Mesendoderm (in vitro differentiated cells): ENCODE results near the gene NEUROD2.
A peak's percentile ranks its signal among the peaks of the same experiment; 100 is the strongest.

Source experiments
- DNase-seq: peaks from one replicate; pipeline ENCODE4 v3.0.0; 2013
- H2AK5ac ChIP-seq: 2 replicates; pipeline ENCODE4 v1.6.1; 2013; ENCODE audit warnings: low read length, inconsistent platforms
- H2BK120ac ChIP-seq: 2 replicates; pipeline ENCODE4 v1.6.1; 2013; ENCODE audit warnings: low read depth, mild to moderate bottlenecking, low read length, moderate library complexity, mixed read lengths
- H2BK15ac ChIP-seq: replicated peaks from 2 replicates; pipeline ENCODE4 v1.6.1; 2013; ENCODE audit warnings: low read depth, mild to moderate bottlenecking, moderate library complexity
- H2BK5ac ChIP-seq: 2 replicates; pipeline ENCODE4 v1.6.1; 2013; ENCODE audit warnings: low read length, inconsistent platforms
- H3K18ac ChIP-seq: 2 replicates; pipeline ENCODE4 v1.6.1; 2013; ENCODE audit warnings: mild to moderate bottlenecking, low read length, mixed read lengths
- H3K23ac ChIP-seq: one replicate; pipeline ENCODE4 v1.6.1; 2013; ENCODE audit warnings: low read length
- H3K27ac ChIP-seq: 2 replicates; pipeline ENCODE4 v1.5.1; 2013; ENCODE audit warnings: low read depth, mild to moderate bottlenecking, inconsistent platforms, low read length, moderate library complexity
- H3K27me3 ChIP-seq: 2 replicates; pipeline ENCODE4 v1.6.1; 2013; ENCODE audit warnings: low read length, control low read depth, mild to moderate bottlenecking, inconsistent platforms; ENCODE audit not compliant: insufficient read depth, poor library complexity
- H3K36me3 ChIP-seq: 2 replicates; pipeline ENCODE4 v1.6.1; 2013; ENCODE audit warnings: low read length, inconsistent platforms; ENCODE audit not compliant: control insufficient read depth, insufficient read depth
- H3K4ac ChIP-seq: one replicate; pipeline ENCODE4 v1.6.1; 2013; ENCODE audit warnings: low read depth, mild to moderate bottlenecking, low read length, moderate library complexity
- H3K4me1 ChIP-seq: 2 replicates; pipeline ENCODE4 v1.6.1; 2013; ENCODE audit warnings: low read depth, low read length, inconsistent platforms; ENCODE audit not compliant: control insufficient read depth
- H3K4me2 ChIP-seq: 2 replicates; pipeline ENCODE4 v1.6.1; 2013; ENCODE audit warnings: low read length
- H3K4me3 ChIP-seq: 2 replicates; pipeline ENCODE4 v1.5.1; 2013; ENCODE audit warnings: mild to moderate bottlenecking, low read length
- H3K56ac ChIP-seq: one replicate; pipeline ENCODE4 v1.6.1; 2013; ENCODE audit warnings: low read length
- H3K79me1 ChIP-seq: 2 replicates; pipeline ENCODE4 v1.6.1; 2013; ENCODE audit warnings: low read length, inconsistent platforms
- H3K79me2 ChIP-seq: 2 replicates; pipeline ENCODE4 v1.6.1; 2013; ENCODE audit warnings: mild to moderate bottlenecking, low read length; ENCODE audit not compliant: control insufficient read depth, insufficient read depth
- H3K9ac ChIP-seq: 2 replicates; pipeline ENCODE4 v1.6.1; 2013; ENCODE audit warnings: low read length, inconsistent platforms
- H4K5ac ChIP-seq: one replicate; pipeline ENCODE4 v1.6.1; 2013; ENCODE audit warnings: low read length
- H4K8ac ChIP-seq: one replicate; pipeline ENCODE4 v1.6.1; 2013; ENCODE audit warnings: low read depth, mild to moderate bottlenecking, control low read depth, low read length, moderate library complexity
- WGBS: extraction: QIAGEN DNeasy Blood & Tissue Kit; methylation state at CpG from one replicate; pipeline ENCODE4 v1.1.7; 2013; ENCODE audit warnings: low lambda C conversion rate, missing lambda C conversion rate; ENCODE audit not compliant: insufficient coverage; ENCODE audit errors: extremely low coverage; 5-methylcytosine and 5-hydroxymethylcytosine counted together

Gene NEUROD2

DNA sequence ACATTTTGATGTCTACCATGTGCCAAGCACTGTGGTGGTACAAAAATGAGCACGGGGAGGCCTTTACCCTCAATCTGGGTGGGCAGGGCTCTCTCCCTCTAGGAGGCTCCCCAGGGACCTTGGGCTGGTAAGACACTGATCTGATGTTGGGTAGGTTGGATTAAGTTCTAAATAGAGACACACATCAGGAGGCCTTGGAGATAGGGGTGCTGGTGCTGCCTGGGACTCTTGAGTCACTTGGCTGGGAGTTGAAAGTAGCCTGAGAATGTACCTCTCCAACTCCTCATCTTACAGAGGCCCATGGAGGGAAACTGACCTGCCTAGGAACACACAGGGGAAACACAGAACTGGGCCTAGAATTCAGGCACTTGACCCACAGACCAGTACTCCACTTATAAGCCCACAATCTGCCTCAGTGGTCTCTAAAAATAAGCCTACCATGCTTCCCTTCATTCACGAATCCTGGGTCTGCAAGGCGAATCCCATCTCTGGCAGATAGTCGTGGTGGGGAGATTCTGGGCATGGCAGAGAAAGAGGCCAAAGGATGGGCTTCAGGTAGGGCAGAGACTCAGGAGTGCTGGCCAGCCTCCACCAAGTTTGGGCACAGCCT, 1.8 kb upstream of the NEUROD2 start:
- no CpG with 5 or more reads among the region's 4 CpGs for WGBS
- H3K4me3 ChIP-seq: no peak overlapping the region
- H2BK15ac ChIP-seq: no peak overlapping the region
- H4K5ac ChIP-seq: no peak overlapping the region
- no peak overlapping the region for H3K4me2 ChIP-seq
- no peaks in the 10 kb centered on the region for H3K79me2 ChIP-seq
- H3K27me3 ChIP-seq: peaks cover 45% of the 10 kb centered on the region
- no peak overlapping the region for H3K27ac ChIP-seq
- H3K79me1 ChIP-seq: no peaks in the 10 kb centered on the region
- H2BK5ac ChIP-seq: no peak overlapping the region
- H3K9ac ChIP-seq: no peak overlapping the region
- no peak overlapping the region for H3K18ac ChIP-seq
- no peak overlapping the region for H3K23ac ChIP-seq
- H3K4me1 ChIP-seq: peaks cover 2% of the 10 kb centered on the region
- H2BK120ac ChIP-seq: no peak overlapping the region
- no peak overlapping the region for H3K56ac ChIP-seq
- no peak for DNase-seq
- no peaks in the 10 kb centered on the region for H3K36me3 ChIP-seq
- no peak overlapping the region for H3K4ac ChIP-seq
- H4K8ac ChIP-seq: no peak overlapping the region
- H2AK5ac ChIP-seq: no peak overlapping the region

DNA sequence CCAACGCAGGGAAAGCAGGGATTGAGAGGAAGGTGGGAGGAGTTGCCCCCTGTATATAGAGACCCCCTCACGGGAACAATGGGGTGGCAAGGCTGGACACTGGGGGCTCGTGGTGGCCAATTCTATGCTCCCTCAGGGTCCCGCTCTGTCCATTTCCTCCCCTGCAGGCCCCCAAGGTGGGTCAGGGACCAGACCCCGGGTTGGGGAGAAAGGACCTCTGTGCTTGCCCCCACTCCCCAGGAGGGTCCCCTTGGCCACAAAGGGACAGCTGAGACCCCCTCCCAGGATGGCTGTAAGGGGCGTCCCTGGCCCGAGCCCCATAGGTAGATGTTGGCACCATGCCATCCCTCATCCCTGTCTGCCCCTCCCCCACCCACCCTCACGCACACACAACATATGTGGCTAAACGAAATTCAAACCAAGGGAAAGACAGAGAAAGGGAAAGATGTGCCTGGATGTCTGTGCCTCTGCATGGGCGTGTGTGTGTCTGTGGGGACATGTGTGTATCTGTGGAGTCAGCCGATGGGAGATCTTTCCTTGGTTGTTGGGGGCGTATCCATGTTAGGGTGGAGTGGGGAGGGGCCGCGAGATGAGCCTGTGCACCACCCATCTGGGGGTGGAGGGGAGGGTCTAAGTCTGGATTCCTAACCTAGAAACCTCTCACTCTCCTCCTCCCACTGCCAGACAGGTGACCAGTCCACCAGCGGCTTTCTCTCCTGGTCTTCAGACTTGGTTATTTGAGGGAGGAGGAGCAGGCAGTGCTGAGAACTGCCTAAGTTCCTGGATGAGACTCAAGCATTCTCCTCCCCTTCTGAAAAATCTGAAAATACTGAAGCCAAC, 642 bp upstream of the NEUROD2 start:
- no peak overlapping the region for H3K4me2 ChIP-seq
- no CpG with 5 or more reads among the region's 15 CpGs for WGBS

DNA sequence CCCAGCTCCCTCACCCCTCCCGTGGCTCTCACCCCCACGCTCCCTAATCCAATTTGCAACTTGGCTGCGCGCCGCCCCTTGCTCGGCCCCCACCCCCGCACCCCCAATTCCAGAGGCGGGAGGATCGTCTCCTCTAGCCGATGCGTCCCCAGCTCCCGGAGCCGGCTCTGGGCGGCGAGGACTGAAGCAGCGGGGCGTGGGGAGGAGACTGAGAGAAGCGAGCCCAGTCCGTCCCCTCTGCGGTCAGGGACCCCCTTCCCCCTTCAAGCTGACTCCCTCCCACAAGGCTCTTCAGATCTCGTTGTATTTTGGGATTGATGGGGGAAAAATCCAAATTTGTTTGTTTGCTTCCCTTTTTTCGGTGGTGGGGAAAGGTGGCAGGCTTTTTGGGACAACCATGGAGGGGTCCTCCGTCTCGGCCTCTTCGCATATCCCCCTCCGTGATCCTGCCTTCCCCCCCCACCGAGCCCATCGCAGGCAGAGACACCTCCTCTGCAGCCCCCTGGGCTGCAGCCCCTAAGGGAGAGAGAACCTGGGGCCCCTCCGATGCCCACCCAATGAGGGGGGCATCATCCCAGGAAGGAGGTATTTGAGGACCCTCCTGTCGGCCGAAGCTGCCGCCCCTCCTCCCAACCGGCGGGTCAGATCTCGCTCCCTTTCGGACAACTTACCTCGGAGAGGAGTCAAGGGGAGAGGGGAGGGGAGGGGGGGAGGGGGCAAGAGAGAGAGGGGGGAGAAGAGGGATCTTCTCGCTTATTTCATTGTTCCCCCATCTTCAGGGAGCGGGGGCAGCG, 466 bp downstream of the NEUROD2 start:
- H3K4me3 ChIP-seq: no peak overlapping the region
- H2BK5ac ChIP-seq: no peak overlapping the region
- no peak overlapping the region for H2BK120ac ChIP-seq
- no peak overlapping the region for H3K9ac ChIP-seq
- no peak overlapping the region for H4K5ac ChIP-seq
- no peak overlapping the region for H3K4ac ChIP-seq
- H3K79me1 ChIP-seq: no peaks in the 10 kb centered on the region
- no peaks in the 10 kb centered on the region for H3K36me3 ChIP-seq
- no peaks in the 10 kb centered on the region for H3K79me2 ChIP-seq
- peaks cover 2% of the 10 kb centered on the region for H3K4me1 ChIP-seq
- H3K27me3 ChIP-seq: peaks cover 68% of the 10 kb centered on the region
- H3K23ac ChIP-seq: no peak overlapping the region
- no peak overlapping the region for H3K27ac ChIP-seq
- no CpG with 5 or more reads among the region's 40 CpGs for WGBS
- no peak overlapping the region for H4K8ac ChIP-seq
- no peak overlapping the region for H3K56ac ChIP-seq
- H2BK15ac ChIP-seq: no peak overlapping the region
- peak overlapping the region; percentile 18 for H3K4me2 ChIP-seq
- H3K18ac ChIP-seq: no peak overlapping the region
- H2AK5ac ChIP-seq: no peak overlapping the region
- no peak for DNase-seq

More for the DNA sequence above, 642 bp upstream of the NEUROD2 start:
- H2BK15ac ChIP-seq: no peak overlapping the region
- no peak overlapping the region for H2BK5ac ChIP-seq
- H3K9ac ChIP-seq: no peak overlapping the region
- no peak overlapping the region for H3K27ac ChIP-seq
- H3K36me3 ChIP-seq: no peaks in the 10 kb centered on the region
- no peaks in the 10 kb centered on the region for H3K79me1 ChIP-seq
- no peak overlapping the region for H3K4me3 ChIP-seq
- no peak overlapping the region for H3K4ac ChIP-seq
- no peak overlapping the region for H2BK120ac ChIP-seq
- H3K56ac ChIP-seq: no peak overlapping the region
- no peak overlapping the region for H4K5ac ChIP-seq
- H3K18ac ChIP-seq: no peak overlapping the region
- no peak overlapping the region for H4K8ac ChIP-seq
- H3K27me3 ChIP-seq: peaks cover 57% of the 10 kb centered on the region
- no peak overlapping the region for H3K23ac ChIP-seq
- H3K79me2 ChIP-seq: no peaks in the 10 kb centered on the region
- H2AK5ac ChIP-seq: no peak overlapping the region
- DNase-seq: no peak
- H3K4me1 ChIP-seq: peaks cover 2% of the 10 kb centered on the region

DNA sequence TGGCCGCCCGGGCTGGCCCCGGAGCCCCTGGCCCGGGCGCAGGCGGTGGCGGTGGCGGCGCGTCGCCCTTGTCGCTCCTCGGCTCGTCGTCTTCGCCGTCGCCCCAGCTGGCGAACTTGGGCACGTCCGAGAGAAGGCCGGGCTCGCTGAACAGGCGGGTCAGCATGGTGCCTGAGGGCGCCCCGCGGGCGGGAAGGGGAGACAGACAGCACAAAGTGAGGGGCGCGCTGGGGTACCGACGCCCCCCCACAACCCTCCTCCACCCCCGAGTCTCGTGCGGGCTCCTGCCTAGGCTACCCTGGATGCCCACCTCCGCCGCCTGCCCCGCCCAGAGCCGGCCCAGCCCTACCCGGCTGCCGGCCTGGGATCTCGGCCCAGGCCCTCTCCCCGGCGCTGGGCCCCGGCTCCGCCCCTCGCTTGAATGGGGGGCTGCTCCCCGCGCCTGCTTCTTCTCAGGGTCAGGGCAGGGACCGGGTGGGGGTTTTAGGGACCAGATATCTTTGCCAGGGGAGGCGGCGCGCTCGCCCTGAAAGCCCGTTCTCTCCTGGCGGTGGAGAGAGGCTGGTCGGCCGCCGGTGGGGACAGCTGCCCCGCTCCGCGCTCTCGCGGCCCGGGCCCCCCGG, 1.2 kb downstream of the NEUROD2 start:
- H4K8ac ChIP-seq: no peak overlapping the region
- no peak overlapping the region for H3K56ac ChIP-seq
- H3K4ac ChIP-seq: no peak overlapping the region
- H3K79me2 ChIP-seq: no peaks in the 10 kb centered on the region
- H2BK5ac ChIP-seq: no peak overlapping the region
- DNase-seq: no peak
- WGBS: no CpG with 5 or more reads among the region's 66 CpGs
- no peak overlapping the region for H3K4me3 ChIP-seq
- no peaks in the 10 kb centered on the region for H3K79me1 ChIP-seq
- no peak overlapping the region for H3K9ac ChIP-seq
- no peak overlapping the region for H2BK15ac ChIP-seq
- no peak overlapping the region for H2BK120ac ChIP-seq
- peak overlapping the region; percentile 31 for H3K4me2 ChIP-seq
- peaks cover 2% of the 10 kb centered on the region for H3K4me1 ChIP-seq
- H3K18ac ChIP-seq: no peak overlapping the region
- no peak overlapping the region for H4K5ac ChIP-seq
- H3K36me3 ChIP-seq: no peaks in the 10 kb centered on the region
- peaks cover 75% of the 10 kb centered on the region for H3K27me3 ChIP-seq
- H3K23ac ChIP-seq: no peak overlapping the region
- H2AK5ac ChIP-seq: no peak overlapping the region
- H3K27ac ChIP-seq: no peak overlapping the region

DNA sequence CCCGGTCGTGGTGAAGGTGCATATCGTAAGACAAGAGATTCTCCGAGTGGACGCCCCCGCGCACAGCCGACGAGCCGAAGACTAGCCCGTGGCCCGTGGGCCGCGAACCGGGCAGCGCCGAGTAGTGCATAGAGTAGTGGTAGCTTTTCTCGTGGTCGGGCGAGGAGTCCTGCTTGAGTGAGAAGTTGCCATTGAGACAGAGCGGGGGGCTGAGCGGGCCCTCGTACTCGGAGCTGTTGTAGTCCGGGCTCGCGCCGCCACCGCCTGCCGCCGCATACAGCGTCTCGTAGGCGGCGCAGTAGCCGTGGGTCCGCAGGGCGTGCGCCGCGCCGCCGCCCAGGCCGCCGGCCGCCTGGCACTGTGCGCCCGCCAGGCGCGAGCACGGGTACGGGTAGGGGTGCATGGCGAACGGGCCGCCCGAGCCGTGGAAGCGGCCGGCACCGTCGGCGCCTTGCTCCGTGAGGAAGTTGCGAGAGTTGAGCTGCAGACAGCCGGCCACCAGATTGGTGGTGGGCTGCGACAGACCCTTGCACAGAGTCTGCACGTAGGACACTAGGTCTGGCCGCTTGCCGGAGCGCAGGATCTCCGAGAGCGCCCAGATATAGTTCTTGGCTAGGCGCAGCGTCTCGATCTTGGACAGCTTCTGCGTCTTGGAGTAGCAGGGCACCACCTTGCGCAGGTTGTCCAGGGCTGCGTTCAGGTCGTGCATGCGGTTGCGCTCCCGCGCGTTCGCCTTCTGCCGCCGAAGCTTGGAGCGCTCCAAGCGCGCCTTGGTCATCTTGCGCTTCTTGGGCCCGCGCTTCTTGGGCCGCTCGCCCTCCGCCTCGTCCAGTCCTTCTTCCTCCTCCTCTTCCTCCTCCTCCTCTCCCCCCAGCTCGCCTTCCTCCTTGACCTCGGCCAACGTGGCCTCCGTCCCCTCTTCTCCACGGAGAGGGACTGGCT, 2.0 kb downstream of the NEUROD2 start:
- DNase-seq: no peak
- Histone ChIP-seq H3K36me3 (no peaks in the 10 kb centered on the region), H3K27me3 (peaks cover 83% of the 10 kb centered on the region), H3K4me1 (peaks cover 2% of the 10 kb centered on the region), H2BK120ac (no peak overlapping the region), H4K5ac (no peak overlapping the region), H3K56ac (peak overlapping the region; percentile 42), H3K27ac (no peak overlapping the region), H3K4me2 (peak overlapping the region; percentile 31), H2BK5ac (no peak overlapping the region), H3K23ac (no peak overlapping the region), H3K18ac (no peak overlapping the region), H3K9ac (no peak overlapping the region), H3K4me3 (no peak overlapping the region), H3K79me2 (no peaks in the 10 kb centered on the region), H2AK5ac (no peak overlapping the region), H3K79me1 (no peaks in the 10 kb centered on the region), H2BK15ac (no peak overlapping the region), H3K4ac (no peak overlapping the region), H4K8ac (no peak overlapping the region)
- WGBS: no CpG with 5 or more reads among the region's 102 CpGs
